ENCODE data around the gene UBAP2L.
"Not testable (repeated sequence)": the region's sequence is repeated elsewhere in the genome, so short reads cannot be mapped to it uniquely, and the experiment has no call there.

The UBAP2L gene

DNA sequence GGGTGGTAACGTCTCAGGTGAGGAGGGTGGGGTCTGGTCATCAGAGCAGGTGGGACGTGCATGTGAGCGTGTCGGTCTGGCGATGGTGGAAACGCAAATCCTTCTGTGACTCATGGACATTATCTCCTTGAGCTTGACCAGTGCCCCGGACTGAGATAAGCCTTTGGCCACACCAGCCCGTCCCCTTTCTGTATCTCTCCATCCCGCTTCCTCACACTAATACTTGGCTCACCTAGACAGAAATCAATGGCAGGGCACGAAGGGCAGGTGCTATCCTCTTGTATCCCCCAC lies 92.3 kb downstream of the UBAP2L start:
- Histone ChIP-seq H3K27me3 (ENCODE audit: control insufficient read depth, insufficient read depth, low read length) (no peaks in the 10 kb centered on the region), H3K27ac (ENCODE audit: low read depth, low read length) (no peak overlapping the region), H3K4me3 (ENCODE audit: low read depth, low read length) (no peak overlapping the region), H3K9ac (ENCODE audit: low read depth, low read length) (no peak overlapping the region), H3K9me3 (ENCODE audit: control insufficient read depth, insufficient read depth, low read length) (peaks cover 2% of the 10 kb centered on the region; the same call in 1 of the 2 replicates), H3K36me3 (ENCODE audit: control insufficient read depth, insufficient read depth, low read length) (no peaks in the 10 kb centered on the region), H3K4me1 (ENCODE audit: control insufficient read depth, insufficient read depth, low read length) (no peaks in the 10 kb centered on the region)

DNA sequence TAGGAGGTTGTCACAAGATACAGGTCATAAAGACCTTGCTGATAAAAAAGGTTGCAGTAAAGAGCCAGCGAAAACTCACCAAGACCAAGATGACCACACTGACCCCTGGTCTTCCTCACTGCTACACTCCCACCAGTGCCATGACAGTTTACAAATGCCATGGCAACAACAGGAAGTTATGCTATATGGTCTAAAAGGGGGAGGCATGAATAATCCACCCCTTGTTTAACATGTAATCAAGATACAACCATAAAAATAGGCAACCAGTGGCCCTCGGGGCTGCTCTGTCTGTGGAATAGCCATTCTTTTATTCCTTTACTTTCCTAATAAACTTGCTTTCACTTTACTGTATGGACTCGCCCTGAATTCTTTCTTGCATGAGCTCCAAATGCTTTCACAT lies 93.5 kb downstream of the UBAP2L start:
- H3K9ac ChIP-seq (ENCODE audit: low read depth, low read length); H3K4me3 ChIP-seq (ENCODE audit: low read depth, low read length); H3K9me3 ChIP-seq (ENCODE audit: control insufficient read depth, insufficient read depth, low read length); H3K27ac ChIP-seq (ENCODE audit: low read depth, low read length); H3K36me3 ChIP-seq (ENCODE audit: control insufficient read depth, insufficient read depth, low read length); H3K4me1 ChIP-seq (ENCODE audit: control insufficient read depth, insufficient read depth, low read length); H3K27me3 ChIP-seq (ENCODE audit: control insufficient read depth, insufficient read depth, low read length): not testable (repeated sequence)

DNA sequence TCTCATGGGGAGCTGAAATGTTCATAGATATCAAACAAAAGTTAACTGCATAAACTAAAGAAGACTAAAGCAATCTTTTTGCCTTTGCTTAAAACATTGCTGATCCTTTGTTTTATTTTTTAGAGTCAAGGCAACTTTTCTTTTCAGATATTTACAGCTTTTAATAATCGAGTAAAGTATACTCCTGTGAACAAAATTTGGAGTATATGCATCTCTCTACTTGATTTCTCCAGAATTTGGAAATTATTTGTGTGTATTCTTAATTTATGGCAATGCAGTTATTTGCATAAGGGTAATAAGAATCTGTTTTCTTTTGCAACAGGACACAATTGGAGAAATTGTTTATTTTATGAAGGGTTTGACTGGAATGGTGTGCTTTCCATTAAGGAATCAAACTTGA lies 95.9 kb downstream of the UBAP2L start:
- H3K27me3 ChIP-seq (ENCODE audit: control insufficient read depth, insufficient read depth, low read length), result no peaks in the 10 kb centered on the region
- no peak overlapping the region for H3K9ac ChIP-seq (ENCODE audit: low read depth, low read length)
- no peaks in the 10 kb centered on the region for H3K4me1 ChIP-seq (ENCODE audit: control insufficient read depth, insufficient read depth, low read length)
- H3K4me3 ChIP-seq (ENCODE audit: low read depth, low read length), result no peak overlapping the region
- peaks cover 2% of the 10 kb centered on the region; the same call in 1 of the 2 replicates for H3K9me3 ChIP-seq (ENCODE audit: control insufficient read depth, insufficient read depth, low read length)
- no peaks in the 10 kb centered on the region for H3K36me3 ChIP-seq (ENCODE audit: control insufficient read depth, insufficient read depth, low read length)
- no peak overlapping the region for H3K27ac ChIP-seq (ENCODE audit: low read depth, low read length)

DNA sequence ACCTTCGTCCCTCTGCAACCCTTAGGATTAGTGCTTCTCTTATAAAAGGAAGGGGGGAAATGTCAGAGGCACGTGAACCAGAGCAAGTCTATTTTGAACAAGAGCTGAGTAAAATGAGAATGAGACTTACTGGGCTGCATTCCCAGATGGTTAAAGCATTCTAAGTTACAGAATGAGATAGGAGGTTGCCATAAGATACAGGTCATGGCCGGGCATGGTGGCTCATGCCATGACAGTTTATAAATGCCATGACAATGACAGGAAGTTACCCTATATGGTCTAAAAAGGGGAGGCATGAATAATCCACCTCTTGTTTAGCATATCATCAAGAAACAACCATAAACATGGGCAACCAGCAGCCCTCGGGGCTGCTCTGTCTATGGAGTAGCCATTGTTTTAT lies 97.6 kb downstream of the UBAP2L start:
- H3K4me3 ChIP-seq (ENCODE audit: low read depth, low read length), result no peak overlapping the region

More for the DNA sequence above, 97.6 kb downstream of the UBAP2L start:
- Histone ChIP-seq H3K4me1 (ENCODE audit: control insufficient read depth, insufficient read depth, low read length) (no peaks in the 10 kb centered on the region), H3K9ac (ENCODE audit: low read depth, low read length) (no peak overlapping the region), H3K27me3 (ENCODE audit: control insufficient read depth, insufficient read depth, low read length) (peaks cover 6% of the 10 kb centered on the region; the same call in 1 of the 2 replicates), H3K9me3 (ENCODE audit: control insufficient read depth, insufficient read depth, low read length) (peaks cover 2% of the 10 kb centered on the region; the same call in 1 of the 2 replicates), H3K36me3 (ENCODE audit: control insufficient read depth, insufficient read depth, low read length) (no peaks in the 10 kb centered on the region), H3K27ac (ENCODE audit: low read depth, low read length) (no peak overlapping the region)

Data from HUES48 (cell line).